WTC11 (cell line): ENCODE results near the gene SEC22C. TPM values are rescaled to one million over a fixed set of nuclear protein-coding genes. Genes with fewer than 3 reads are reported as not detected.
A peak's percentile ranks its signal among the peaks of the same experiment; 100 is the strongest.

Experiments used
- ATAC-seq: fragments of 200-7000 bp; cut with Tn5 transposase; 2 replicates; pipeline ENCODE4 v1.10.0; 2021; ENCODE audit warnings: mild to moderate bottlenecking, moderate library complexity
- CTCF ChIA-PET: fragments of 300-600 bp; sonication (Branson Sonifier 250); formaldehyde crosslinking; loops from one replicate; lab custom pipeline; 2021; ENCODE audit warnings: antibody characterized with exemption; lab: Charles Lee
- POLR2A ChIA-PET: fragments of 350-600 bp; sonication (Branson Sonifier 250); formaldehyde crosslinking; loops from one replicate; lab custom pipeline; 2021; ENCODE audit warnings: antibody characterized with exemption; lab: Charles Lee
- DNase-seq: peaks from one replicate; pipeline ENCODE4 v3.0.0; 2021; ENCODE audit warnings: low spot score
- H3K27ac Mint-ChIP-seq: 2 replicates; pipeline ENCODE4 v1.8.0; 2021; ENCODE audit warnings: mixed read lengths
- H3K27me3 Mint-ChIP-seq: 2 replicates; pipeline ENCODE4 v1.8.0; 2021; ENCODE audit warnings: low read depth, mild to moderate bottlenecking, moderate library complexity, mixed read lengths
- H3K36me3 Mint-ChIP-seq: 2 replicates; pipeline ENCODE4 v1.8.0; 2021; ENCODE audit warnings: mixed read lengths
- H3K4me1 Mint-ChIP-seq: 2 replicates; pipeline ENCODE4 v1.8.0; 2022; ENCODE audit warnings: mixed read lengths
- H3K4me3 Mint-ChIP-seq: 2 replicates; pipeline ENCODE4 v1.8.0; 2021; ENCODE audit warnings: mild to moderate bottlenecking, moderate library complexity, mixed read lengths
- H3K9me3 Mint-ChIP-seq: 2 replicates; pipeline ENCODE4 v1.8.0; 2021; ENCODE audit warnings: mixed read lengths
- CREB1 ChIP-seq: sonication (generic); formaldehyde crosslinking; IDR thresholded peaks from 2 replicates; pipeline ENCODE4 v1.8.0; 2023; ENCODE audit warnings: mild to moderate bottlenecking, missing genetic modification reagents
- ESRRA ChIP-seq: sonication (generic); formaldehyde crosslinking; IDR thresholded peaks from 2 replicates; pipeline ENCODE4 v1.8.1; 2022; ENCODE audit warnings: mild to moderate bottlenecking, missing genetic modification reagents, borderline replicate concordance
- ETV6 ChIP-seq: sonication (generic); formaldehyde crosslinking; IDR thresholded peaks from 2 replicates; pipeline ENCODE4 v1.8.1; 2022; ENCODE audit warnings: mild to moderate bottlenecking, missing genetic modification reagents
- GRHL2 ChIP-seq: fragments of 250-450 bp; sonication (Bioruptor Pico); IDR thresholded peaks from 2 replicates; pipeline ENCODE4 v1.8.0; 2022; ENCODE audit warnings: mild to moderate bottlenecking, moderate library complexity; ENCODE audit not compliant: insufficient replicate concordance, severe bottlenecking
- SMAD3 ChIP-seq: sonication (generic); formaldehyde crosslinking; IDR thresholded peaks from 2 replicates; pipeline ENCODE4 v1.8.0; 2022; ENCODE audit warnings: missing genetic modification reagents, mild to moderate bottlenecking, borderline replicate concordance
- TCF7 ChIP-seq: sonication (generic); formaldehyde crosslinking; IDR thresholded peaks from 2 replicates; pipeline ENCODE4 v1.8.0; 2022; ENCODE audit warnings: mild to moderate bottlenecking, low read depth, missing genetic modification reagents, moderate library complexity
- ZNF121 ChIP-seq: sonication (generic); formaldehyde crosslinking; IDR thresholded peaks from 2 replicates; pipeline ENCODE4 v1.8.0; 2023; ENCODE audit warnings: missing genetic modification reagents
- ZNF138 ChIP-seq: sonication (generic); formaldehyde crosslinking; conservative IDR thresholded peaks from 2 replicates; pipeline ENCODE4 v1.8.1; 2022; ENCODE audit warnings: mild to moderate bottlenecking, moderate library complexity, missing genetic modification reagents
- ZNF416 ChIP-seq: fragments of 250-450 bp; sonication (Bioruptor Pico); IDR thresholded peaks from 2 replicates; pipeline ENCODE4 v1.9.0; 2021; ENCODE audit warnings: mild to moderate bottlenecking, inconsistent platforms
- ZNF423 ChIP-seq: fragments of 250-450 bp; sonication (Bioruptor Pico); IDR thresholded peaks from 2 replicates; pipeline ENCODE4 v2.1.2; 2022; ENCODE audit warnings: mild to moderate bottlenecking, moderate library complexity
- total RNA-seq: library from RNA; stranded (reverse); gene quantifications from 3 replicates; pipeline ENCODE4 v1.2.3, GENCODE V29; 2021
- TF ChIP-seq, protein P1 (sequence below): fragments of 200-600 bp; IDR thresholded peaks from 2 replicates; pipeline ENCODE4 v1.8.0; 2022; ENCODE audit warnings: antibody characterized with exemption
- TF ChIP-seq, protein P2 (sequence below): sonication (generic); formaldehyde crosslinking; IDR thresholded peaks from 2 replicates; pipeline ENCODE4 v1.8.0; 2022; ENCODE audit warnings: mild to moderate bottlenecking, missing genetic modification reagents
- TF ChIP-seq, protein P3 (sequence below): sonication (generic); formaldehyde crosslinking; IDR thresholded peaks from 2 replicates; pipeline ENCODE4 v1.8.1; 2023; ENCODE audit warnings: mild to moderate bottlenecking, missing genetic modification reagents, moderate library complexity
- TF ChIP-seq, protein P4 (sequence below): sonication (generic); formaldehyde crosslinking; IDR thresholded peaks from 2 replicates; pipeline ENCODE4 v1.8.1; 2023; ENCODE audit warnings: mild to moderate bottlenecking, missing genetic modification reagents
- TF ChIP-seq, protein P5 (sequence below): sonication (generic); formaldehyde crosslinking; IDR thresholded peaks from 2 replicates; pipeline ENCODE4 v1.8.1; 2023; ENCODE audit warnings: mild to moderate bottlenecking, missing genetic modification reagents, moderate library complexity
- TF ChIP-seq, protein P6 (sequence below): fragments of 250-450 bp; sonication (Bioruptor Pico); IDR thresholded peaks from 2 replicates; pipeline ENCODE4 v1.8.0; 2021; ENCODE audit warnings: mild to moderate bottlenecking
- TF ChIP-seq, protein P7 (sequence below): sonication (generic); formaldehyde crosslinking; IDR thresholded peaks from 2 replicates; pipeline ENCODE4 v1.8.1; 2023; ENCODE audit warnings: mild to moderate bottlenecking, missing genetic modification reagents, borderline replicate concordance

SEC22C gene
- total RNA-seq, 1 experiment from 2014 or later, result 37.0 TPM

DNA sequence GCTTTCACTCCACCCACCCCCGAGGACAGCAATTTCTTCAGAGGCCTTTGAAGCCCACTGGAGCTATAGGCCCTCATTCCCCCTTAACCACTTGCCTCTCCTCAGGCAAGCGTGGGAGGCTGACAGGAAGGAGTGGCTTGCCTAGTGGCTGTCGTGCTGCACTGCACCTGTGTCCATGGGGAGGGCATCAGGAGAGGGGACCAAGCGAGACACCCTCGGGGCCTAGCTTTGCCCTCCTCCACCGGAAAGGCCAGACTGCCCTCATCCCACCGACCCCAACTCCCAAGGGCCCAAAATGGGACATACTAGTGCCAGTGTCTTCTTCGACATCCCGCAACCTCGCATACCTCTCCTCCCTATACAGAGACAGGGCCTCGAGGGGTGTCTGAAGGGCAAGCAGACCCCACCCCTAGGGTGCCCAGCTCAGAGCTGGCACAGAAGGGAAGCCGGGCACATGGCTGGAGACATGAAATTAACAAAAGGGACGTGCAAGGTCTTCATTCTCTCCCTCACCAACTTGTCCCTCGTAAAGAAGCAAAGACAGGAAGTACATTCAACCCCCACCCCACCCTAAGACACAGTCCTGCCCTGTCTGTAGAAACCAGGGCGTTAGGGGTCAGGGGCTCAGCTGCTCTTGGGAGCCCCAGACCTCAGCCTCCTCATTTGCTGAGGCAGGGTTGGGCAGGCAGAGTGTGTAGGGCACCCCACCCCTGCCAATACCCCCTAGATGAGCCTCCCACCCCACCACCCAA is 55.0 kb downstream of the SEC22C start:
- peaks cover 2% of the 10 kb centered on the region; the same call in 1 of the 2 replicates for H3K4me1 Mint-ChIP-seq
- H3K4me3 Mint-ChIP-seq, result no peak overlapping the region
- TF ChIP-seq, protein P1, sequence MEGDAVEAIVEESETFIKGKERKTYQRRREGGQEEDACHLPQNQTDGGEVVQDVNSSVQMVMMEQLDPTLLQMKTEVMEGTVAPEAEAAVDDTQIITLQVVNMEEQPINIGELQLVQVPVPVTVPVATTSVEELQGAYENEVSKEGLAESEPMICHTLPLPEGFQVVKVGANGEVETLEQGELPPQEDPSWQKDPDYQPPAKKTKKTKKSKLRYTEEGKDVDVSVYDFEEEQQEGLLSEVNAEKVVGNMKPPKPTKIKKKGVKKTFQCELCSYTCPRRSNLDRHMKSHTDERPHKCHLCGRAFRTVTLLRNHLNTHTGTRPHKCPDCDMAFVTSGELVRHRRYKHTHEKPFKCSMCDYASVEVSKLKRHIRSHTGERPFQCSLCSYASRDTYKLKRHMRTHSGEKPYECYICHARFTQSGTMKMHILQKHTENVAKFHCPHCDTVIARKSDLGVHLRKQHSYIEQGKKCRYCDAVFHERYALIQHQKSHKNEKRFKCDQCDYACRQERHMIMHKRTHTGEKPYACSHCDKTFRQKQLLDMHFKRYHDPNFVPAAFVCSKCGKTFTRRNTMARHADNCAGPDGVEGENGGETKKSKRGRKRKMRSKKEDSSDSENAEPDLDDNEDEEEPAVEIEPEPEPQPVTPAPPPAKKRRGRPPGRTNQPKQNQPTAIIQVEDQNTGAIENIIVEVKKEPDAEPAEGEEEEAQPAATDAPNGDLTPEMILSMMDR, result no peak
- TF ChIP-seq, protein P2, sequence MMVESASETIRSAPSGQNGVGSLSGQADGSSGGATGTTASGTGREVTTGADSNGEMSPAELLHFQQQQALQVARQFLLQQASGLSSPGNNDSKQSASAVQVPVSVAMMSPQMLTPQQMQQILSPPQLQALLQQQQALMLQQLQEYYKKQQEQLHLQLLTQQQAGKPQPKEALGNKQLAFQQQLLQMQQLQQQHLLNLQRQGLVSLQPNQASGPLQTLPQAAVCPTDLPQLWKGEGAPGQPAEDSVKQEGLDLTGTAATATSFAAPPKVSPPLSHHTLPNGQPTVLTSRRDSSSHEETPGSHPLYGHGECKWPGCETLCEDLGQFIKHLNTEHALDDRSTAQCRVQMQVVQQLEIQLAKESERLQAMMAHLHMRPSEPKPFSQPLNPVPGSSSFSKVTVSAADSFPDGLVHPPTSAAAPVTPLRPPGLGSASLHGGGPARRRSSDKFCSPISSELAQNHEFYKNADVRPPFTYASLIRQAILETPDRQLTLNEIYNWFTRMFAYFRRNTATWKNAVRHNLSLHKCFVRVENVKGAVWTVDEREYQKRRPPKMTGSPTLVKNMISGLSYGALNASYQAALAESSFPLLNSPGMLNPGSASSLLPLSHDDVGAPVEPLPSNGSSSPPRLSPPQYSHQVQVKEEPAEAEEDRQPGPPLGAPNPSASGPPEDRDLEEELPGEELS (CRISPR knock-in tag), result no peak
- H3K27me3 Mint-ChIP-seq, result no peaks in the 10 kb centered on the region
- H3K36me3 Mint-ChIP-seq, result no peaks in the 10 kb centered on the region
- DNase-seq, result peak; percentile 30
- peak; percentile 82 for ATAC-seq
- no peaks in the 10 kb centered on the region for H3K9me3 Mint-ChIP-seq
- CTCF ChIA-PET, result interaction anchor here (0.7 to 2.3 kb wide), 10 partner anchors 9 to 297 kb away, joined by 3 to 17 read pairs (median 4); partner anchors contain the start of gene VIPR1
- POLR2A ChIA-PET, result interaction anchor here (1.3 kb wide), 1 partner anchor 24 kb away, joined by 3 read pairs; the partner anchor contains the start of gene VIPR1
- no peak overlapping the region for H3K27ac Mint-ChIP-seq

DNA sequence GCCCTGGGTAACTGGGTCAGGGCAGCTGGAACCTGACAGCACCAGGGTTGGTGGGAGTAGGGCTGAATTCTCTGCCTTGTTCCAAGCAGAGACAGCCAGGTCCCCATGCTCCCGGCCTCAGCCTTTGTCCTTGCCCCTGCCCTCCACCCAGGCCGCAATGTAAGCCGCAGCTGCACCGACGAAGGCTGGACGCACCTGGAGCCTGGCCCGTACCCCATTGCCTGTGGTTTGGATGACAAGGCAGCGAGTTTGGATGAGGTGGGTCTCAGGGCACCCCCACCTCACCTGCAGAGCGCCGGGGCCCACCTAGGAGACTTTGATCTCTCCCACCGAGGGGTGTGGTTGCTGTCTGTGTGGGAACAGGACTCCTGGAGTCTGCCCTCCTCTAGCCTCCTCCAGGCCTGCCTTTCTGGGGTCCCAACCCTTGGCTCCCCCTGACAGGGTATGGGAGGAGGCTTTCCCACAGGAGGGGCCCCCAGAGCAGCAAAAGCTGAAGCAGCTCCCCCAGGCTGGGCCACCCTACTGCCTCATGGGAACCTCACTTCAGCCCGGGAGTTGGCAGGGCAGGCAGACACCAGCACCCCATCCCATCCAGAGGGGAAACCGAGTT is 55.9 kb downstream of the SEC22C start:
- ATAC-seq, result no peak
- no peaks in the 10 kb centered on the region for H3K36me3 Mint-ChIP-seq
- H3K4me3 Mint-ChIP-seq, result no peak overlapping the region
- POLR2A ChIA-PET, result interaction anchor here (1.3 kb wide), 1 partner anchor 23 kb away, joined by 3 read pairs; the partner anchor contains the start of gene VIPR1
- CTCF ChIA-PET, result interaction anchor here (0.7 to 2.3 kb wide), 10 partner anchors 7 to 296 kb away, joined by 3 to 17 read pairs (median 3); partner anchors contain the start of gene VIPR1
- H3K4me1 Mint-ChIP-seq, result peaks cover 2% of the 10 kb centered on the region; the same call in 1 of the 2 replicates
- TF ChIP-seq ZNF423 (CRISPR knock-in tag) (no peak), ZNF416 (CRISPR knock-in tag) (no peak)
- TF ChIP-seq, all 79 proteins: peak for 0
- no peak overlapping the region for H3K27ac Mint-ChIP-seq
- no peak for DNase-seq
- H3K9me3 Mint-ChIP-seq, result no peaks in the 10 kb centered on the region
- H3K27me3 Mint-ChIP-seq, result no peaks in the 10 kb centered on the region

DNA sequence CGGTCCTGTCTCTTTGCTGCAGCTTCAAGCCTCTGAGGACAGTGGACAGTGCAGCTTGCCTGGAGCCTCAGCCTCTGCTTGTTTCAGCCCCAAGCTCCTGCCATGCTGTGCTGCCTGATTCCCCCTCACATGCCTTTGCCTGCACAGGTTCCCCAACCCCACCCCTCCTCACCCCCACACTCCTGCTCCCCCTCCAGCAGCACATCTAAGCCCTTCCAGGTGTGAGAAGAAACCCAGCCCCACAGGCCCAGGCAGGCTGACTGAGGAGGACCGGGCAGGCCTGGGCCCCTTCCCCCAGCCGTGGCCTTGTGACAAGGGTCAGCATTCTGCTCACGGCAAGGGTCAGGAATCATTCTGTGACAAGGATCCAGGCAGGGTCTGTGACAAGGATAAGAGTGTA is 56.6 kb downstream of the SEC22C start:
- Mint-ChIP-seq H3K36me3 (no peaks in the 10 kb centered on the region), H3K4me3 (no peak overlapping the region), H3K9me3 (no peaks in the 10 kb centered on the region), H3K4me1 (peaks cover 4% of the 10 kb centered on the region; the same call in 1 of the 2 replicates), H3K27ac (no peak overlapping the region), H3K27me3 (no peaks in the 10 kb centered on the region)
- ChIA-PET POLR2A (no interaction called here), CTCF (interaction anchor here (0.8 to 1.5 kb wide), 2 partner anchors 8 to 23 kb away, joined by 3 read pairs; no protein-coding TSS in a partner anchor)
- ATAC-seq, result no peak
- no peak for DNase-seq
- no peak for TF ChIP-seq GRHL2
- no peak for TF ChIP-seq SMAD3 (CRISPR knock-in tag)
- TF ChIP-seq, protein P3, sequence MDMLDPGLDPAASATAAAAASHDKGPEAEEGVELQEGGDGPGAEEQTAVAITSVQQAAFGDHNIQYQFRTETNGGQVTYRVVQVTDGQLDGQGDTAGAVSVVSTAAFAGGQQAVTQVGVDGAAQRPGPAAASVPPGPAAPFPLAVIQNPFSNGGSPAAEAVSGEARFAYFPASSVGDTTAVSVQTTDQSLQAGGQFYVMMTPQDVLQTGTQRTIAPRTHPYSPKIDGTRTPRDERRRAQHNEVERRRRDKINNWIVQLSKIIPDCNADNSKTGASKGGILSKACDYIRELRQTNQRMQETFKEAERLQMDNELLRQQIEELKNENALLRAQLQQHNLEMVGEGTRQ (CRISPR knock-in tag), result no peak
- no peak for TF ChIP-seq ZNF121 (CRISPR knock-in tag)
- no peak for TF ChIP-seq ETV6
- TF ChIP-seq TCF7, result no peak
- TF ChIP-seq, protein P4, sequence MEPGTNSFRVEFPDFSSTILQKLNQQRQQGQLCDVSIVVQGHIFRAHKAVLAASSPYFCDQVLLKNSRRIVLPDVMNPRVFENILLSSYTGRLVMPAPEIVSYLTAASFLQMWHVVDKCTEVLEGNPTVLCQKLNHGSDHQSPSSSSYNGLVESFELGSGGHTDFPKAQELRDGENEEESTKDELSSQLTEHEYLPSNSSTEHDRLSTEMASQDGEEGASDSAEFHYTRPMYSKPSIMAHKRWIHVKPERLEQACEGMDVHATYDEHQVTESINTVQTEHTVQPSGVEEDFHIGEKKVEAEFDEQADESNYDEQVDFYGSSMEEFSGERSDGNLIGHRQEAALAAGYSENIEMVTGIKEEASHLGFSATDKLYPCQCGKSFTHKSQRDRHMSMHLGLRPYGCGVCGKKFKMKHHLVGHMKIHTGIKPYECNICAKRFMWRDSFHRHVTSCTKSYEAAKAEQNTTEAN, result no peak
- TF ChIP-seq, protein P5, sequence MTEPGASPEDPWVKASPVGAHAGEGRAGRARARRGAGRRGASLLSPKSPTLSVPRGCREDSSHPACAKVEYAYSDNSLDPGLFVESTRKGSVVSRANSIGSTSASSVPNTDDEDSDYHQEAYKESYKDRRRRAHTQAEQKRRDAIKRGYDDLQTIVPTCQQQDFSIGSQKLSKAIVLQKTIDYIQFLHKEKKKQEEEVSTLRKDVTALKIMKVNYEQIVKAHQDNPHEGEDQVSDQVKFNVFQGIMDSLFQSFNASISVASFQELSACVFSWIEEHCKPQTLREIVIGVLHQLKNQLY, result no peak
- no peak for TF ChIP-seq ESRRA
- TF ChIP-seq, protein P6, sequence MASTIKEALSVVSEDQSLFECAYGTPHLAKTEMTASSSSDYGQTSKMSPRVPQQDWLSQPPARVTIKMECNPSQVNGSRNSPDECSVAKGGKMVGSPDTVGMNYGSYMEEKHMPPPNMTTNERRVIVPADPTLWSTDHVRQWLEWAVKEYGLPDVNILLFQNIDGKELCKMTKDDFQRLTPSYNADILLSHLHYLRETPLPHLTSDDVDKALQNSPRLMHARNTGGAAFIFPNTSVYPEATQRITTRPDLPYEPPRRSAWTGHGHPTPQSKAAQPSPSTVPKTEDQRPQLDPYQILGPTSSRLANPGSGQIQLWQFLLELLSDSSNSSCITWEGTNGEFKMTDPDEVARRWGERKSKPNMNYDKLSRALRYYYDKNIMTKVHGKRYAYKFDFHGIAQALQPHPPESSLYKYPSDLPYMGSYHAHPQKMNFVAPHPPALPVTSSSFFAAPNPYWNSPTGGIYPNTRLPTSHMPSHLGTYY (CRISPR knock-in tag), result no peak
- no peak for TF ChIP-seq ZNF138
- TF ChIP-seq, protein P7, sequence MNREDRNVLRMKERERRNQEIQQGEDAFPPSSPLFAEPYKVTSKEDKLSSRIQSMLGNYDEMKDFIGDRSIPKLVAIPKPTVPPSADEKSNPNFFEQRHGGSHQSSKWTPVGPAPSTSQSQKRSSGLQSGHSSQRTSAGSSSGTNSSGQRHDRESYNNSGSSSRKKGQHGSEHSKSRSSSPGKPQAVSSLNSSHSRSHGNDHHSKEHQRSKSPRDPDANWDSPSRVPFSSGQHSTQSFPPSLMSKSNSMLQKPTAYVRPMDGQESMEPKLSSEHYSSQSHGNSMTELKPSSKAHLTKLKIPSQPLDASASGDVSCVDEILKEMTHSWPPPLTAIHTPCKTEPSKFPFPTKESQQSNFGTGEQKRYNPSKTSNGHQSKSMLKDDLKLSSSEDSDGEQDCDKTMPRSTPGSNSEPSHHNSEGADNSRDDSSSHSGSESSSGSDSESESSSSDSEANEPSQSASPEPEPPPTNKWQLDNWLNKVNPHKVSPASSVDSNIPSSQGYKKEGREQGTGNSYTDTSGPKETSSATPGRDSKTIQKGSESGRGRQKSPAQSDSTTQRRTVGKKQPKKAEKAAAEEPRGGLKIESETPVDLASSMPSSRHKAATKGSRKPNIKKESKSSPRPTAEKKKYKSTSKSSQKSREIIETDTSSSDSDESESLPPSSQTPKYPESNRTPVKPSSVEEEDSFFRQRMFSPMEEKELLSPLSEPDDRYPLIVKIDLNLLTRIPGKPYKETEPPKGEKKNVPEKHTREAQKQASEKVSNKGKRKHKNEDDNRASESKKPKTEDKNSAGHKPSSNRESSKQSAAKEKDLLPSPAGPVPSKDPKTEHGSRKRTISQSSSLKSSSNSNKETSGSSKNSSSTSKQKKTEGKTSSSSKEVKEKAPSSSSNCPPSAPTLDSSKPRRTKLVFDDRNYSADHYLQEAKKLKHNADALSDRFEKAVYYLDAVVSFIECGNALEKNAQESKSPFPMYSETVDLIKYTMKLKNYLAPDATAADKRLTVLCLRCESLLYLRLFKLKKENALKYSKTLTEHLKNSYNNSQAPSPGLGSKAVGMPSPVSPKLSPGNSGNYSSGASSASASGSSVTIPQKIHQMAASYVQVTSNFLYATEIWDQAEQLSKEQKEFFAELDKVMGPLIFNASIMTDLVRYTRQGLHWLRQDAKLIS (CRISPR knock-in tag), result no peak
- TF ChIP-seq CREB1 (CRISPR knock-in tag), result no peak
